ENCODE measurements around the gene SZT2. TPM values are rescaled to one million over a fixed set of nuclear protein-coding genes. Genes with fewer than 3 reads are reported as not detected.

The SZT2 gene
- total RNA-seq, 1 experiment from 2014 or later = 28.4 TPM

GRCh38 chr1:43377831-43378230, 11.9 kb upstream of the SZT2 start (continued):
- TF ChIP-seq ZSCAN18 (CRISPR knock-in tag; IDR thresholded peaks at IDR 0.05) = no peak
- TF ChIP-seq PRRX2 (CRISPR knock-in tag; IDR thresholded peaks at IDR 0.05) = no peak
- TF ChIP-seq ESRRA (CRISPR knock-in tag; IDR thresholded peaks at IDR 0.05; ENCODE audit: borderline replicate concordance) = no peak
- no peak for TF ChIP-seq E2F5 (CRISPR knock-in tag; IDR thresholded peaks at IDR 0.05)
- TF ChIP-seq ZBTB21 (CRISPR knock-in tag; IDR thresholded peaks at IDR 0.05; ENCODE audit: borderline replicate concordance) = no peak

- Mint-ChIP-seq H3K27ac (no peak overlapping the region), H3K36me3 (peaks cover 11% of the 10 kb centered on the region), H3K9me3 (no peaks in the 10 kb centered on the region), H3K27me3 (ENCODE audit: low read depth) (no peaks in the 10 kb centered on the region), H3K4me3 (no peak overlapping the region), H3K4me1 (peaks cover 3% of the 10 kb centered on the region; the same call in 1 of the 2 replicates)
- DNase-seq (ENCODE audit: low spot score) (no peak), ATAC-seq (no peak)
- TF ChIP-seq ZNF219 (CRISPR knock-in tag; IDR thresholded peaks at IDR 0.05; ENCODE audit: borderline replicate concordance) (no peak), ZSCAN18 (CRISPR knock-in tag; IDR thresholded peaks at IDR 0.05) (no peak), HMGA2 (CRISPR knock-in tag; IDR thresholded peaks at IDR 0.05) (no peak), GTF2I (CRISPR knock-in tag; conservative IDR thresholded peaks at IDR 0.05) (no peak), ZNF232 (CRISPR knock-in tag; IDR thresholded peaks at IDR 0.05) (no peak), SMAD4 (CRISPR knock-in tag; IDR thresholded peaks at IDR 0.05) (no peak), GRHL2 (CRISPR knock-in tag; IDR thresholded peaks at IDR 0.05; ENCODE audit: insufficient replicate concordance, severe bottlenecking) (no peak), FOXP4 (CRISPR knock-in tag; IDR thresholded peaks at IDR 0.05) (no peak), TEAD1 (CRISPR knock-in tag; IDR thresholded peaks at IDR 0.05) (no peak), JUN (CRISPR knock-in tag; IDR thresholded peaks at IDR 0.05) (no peak)
- TF ChIP-seq, protein P1, sequence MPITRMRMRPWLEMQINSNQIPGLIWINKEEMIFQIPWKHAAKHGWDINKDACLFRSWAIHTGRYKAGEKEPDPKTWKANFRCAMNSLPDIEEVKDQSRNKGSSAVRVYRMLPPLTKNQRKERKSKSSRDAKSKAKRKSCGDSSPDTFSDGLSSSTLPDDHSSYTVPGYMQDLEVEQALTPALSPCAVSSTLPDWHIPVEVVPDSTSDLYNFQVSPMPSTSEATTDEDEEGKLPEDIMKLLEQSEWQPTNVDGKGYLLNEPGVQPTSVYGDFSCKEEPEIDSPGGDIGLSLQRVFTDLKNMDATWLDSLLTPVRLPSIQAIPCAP (CRISPR knock-in tag; IDR thresholded peaks at IDR 0.05) = no peak
- TF ChIP-seq, protein P2, sequence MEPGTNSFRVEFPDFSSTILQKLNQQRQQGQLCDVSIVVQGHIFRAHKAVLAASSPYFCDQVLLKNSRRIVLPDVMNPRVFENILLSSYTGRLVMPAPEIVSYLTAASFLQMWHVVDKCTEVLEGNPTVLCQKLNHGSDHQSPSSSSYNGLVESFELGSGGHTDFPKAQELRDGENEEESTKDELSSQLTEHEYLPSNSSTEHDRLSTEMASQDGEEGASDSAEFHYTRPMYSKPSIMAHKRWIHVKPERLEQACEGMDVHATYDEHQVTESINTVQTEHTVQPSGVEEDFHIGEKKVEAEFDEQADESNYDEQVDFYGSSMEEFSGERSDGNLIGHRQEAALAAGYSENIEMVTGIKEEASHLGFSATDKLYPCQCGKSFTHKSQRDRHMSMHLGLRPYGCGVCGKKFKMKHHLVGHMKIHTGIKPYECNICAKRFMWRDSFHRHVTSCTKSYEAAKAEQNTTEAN (CRISPR knock-in tag; IDR thresholded peaks at IDR 0.05) = no peak
- POLR2A ChIA-PET = interaction anchor here (1.0 kb wide), 1 partner anchor 10 kb away, joined by 4 read pairs; the partner anchor contains the start of genes MED8 and SZT2
- CTCF ChIA-PET = interaction anchor here (0.9 kb wide), 1 partner anchor 153 kb away, joined by 3 read pairs; no protein-coding TSS in a partner anchor
Measured at GRCh38 chr1:43379476-43379875, 10.2 kb upstream of the SZT2 start.

GRCh38 chr1:43381612-43382011, 8.1 kb upstream of the SZT2 start:
- ATAC-seq (no peak), DNase-seq (ENCODE audit: low spot score) (no peak)
- no peaks in the 10 kb centered on the region for H3K27me3 Mint-ChIP-seq (ENCODE audit: low read depth)
- H3K4me1 Mint-ChIP-seq = peaks cover 3% of the 10 kb centered on the region; the same call in 1 of the 2 replicates
- CTCF ChIA-PET = interaction anchor here (1.8 kb wide), 1 partner anchor 33 kb away, joined by 7 read pairs; no protein-coding TSS in a partner anchor
- no peak overlapping the region for H3K27ac Mint-ChIP-seq
- POLR2A ChIA-PET = no interaction called here
- H3K4me3 Mint-ChIP-seq = no peak overlapping the region
- H3K36me3 Mint-ChIP-seq = peaks cover 30% of the 10 kb centered on the region
- no peaks in the 10 kb centered on the region for H3K9me3 Mint-ChIP-seq
- no peak for TF ChIP-seq ETV6 (CRISPR knock-in tag; IDR thresholded peaks at IDR 0.05)
- TF ChIP-seq, protein P3, sequence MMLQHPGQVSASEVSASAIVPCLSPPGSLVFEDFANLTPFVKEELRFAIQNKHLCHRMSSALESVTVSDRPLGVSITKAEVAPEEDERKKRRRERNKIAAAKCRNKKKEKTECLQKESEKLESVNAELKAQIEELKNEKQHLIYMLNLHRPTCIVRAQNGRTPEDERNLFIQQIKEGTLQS (CRISPR knock-in tag; conservative IDR thresholded peaks at IDR 0.05) = no peak
- TF ChIP-seq FOXJ3 (CRISPR knock-in tag; IDR thresholded peaks at IDR 0.05; ENCODE audit: borderline replicate concordance) = no peak
- TF ChIP-seq NFATC4 (CRISPR knock-in tag; IDR thresholded peaks at IDR 0.05) = no peak
- TF ChIP-seq SMAD4 (CRISPR knock-in tag; IDR thresholded peaks at IDR 0.05) = no peak
- TF ChIP-seq ATF6 (CRISPR knock-in tag; IDR thresholded peaks at IDR 0.05) = no peak
- TF ChIP-seq ZNF263 (CRISPR knock-in tag; IDR thresholded peaks at IDR 0.05; ENCODE audit: low read depth) = no peak
- TF ChIP-seq ZSCAN18 (CRISPR knock-in tag; IDR thresholded peaks at IDR 0.05) = no peak

All from WTC11 (cell line).